ENCODE results near the gene TUBGCP5. TPM values are rescaled to one million over a fixed set of nuclear protein-coding genes. Genes with fewer than 3 reads are reported as not detected.

Gene TUBGCP5
- total and polyA plus RNA-seq, 10 donors = 4.6 to 27.5 (median 18.5) TPM

- Histone ChIP-seq H3K4me1 (peaks cover 5 to 37% (median 21%) of the 10 kb centered on the region in 6 donors), H3K9me3 (no peaks in the 10 kb centered on the region), H3K27ac (peak within 1 kb of the TSS; percentile 17 to 87 (median 82)), H3K27me3 (replicated peaks in 1 of 7) (peaks cover 0 to 31% (median 20%) of the 10 kb centered on the region in 7 donors), H3K36me3 (no peaks in the 10 kb centered on the region), H3K4me3 (peak within 1 kb of the TSS; percentile 58 to 96 (median 80))
- intact Hi-C loops (cut with DNase I; ENCODE audit: low total_unique reads) = loop anchor here (10.0 kb wide), 1 partner anchor 54 kb away; the partner anchor contains the start of gene TUBGCP5
- WGBS, 5 donors = 1 to 2% (median 1%) methylated on average over 28 to 93 of the region's 93 CpGs
- DNase-seq = peak; percentile 88
- TF ChIP-seq POLR2AphosphoS5 (IDR thresholded peaks at IDR 0.05) (peak; percentile 59 to 84 (median 78)), CTCF (IDR thresholded peaks at IDR 0.05 in 8 of 11, conservative IDR thresholded peaks at IDR 0.05 in 3 of 11) (no peak)
Measured at GRCh38 chr15:22980189-22981050, 58.9 kb downstream of the TUBGCP5 start, which contains the start of gene CYFIP1. Gene CYFIP1, minus strand, starts transcription at chr15:22980368. Its CDS starts 33,083 bp downstream, at chr15:22947285.

- Histone ChIP-seq H3K4me3 (peak overlapping the region; percentile 58 to 96 (median 80)), H3K9me3 (no peaks in the 10 kb centered on the region), H3K27me3 (replicated peaks in 1 of 7) (peaks cover 0 to 31% (median 20%) of the 10 kb centered on the region in 7 donors), H3K4me1 (peaks cover 5 to 46% (median 22%) of the 10 kb centered on the region in 6 donors), H3K36me3 (no peaks in the 10 kb centered on the region), H3K27ac (peak overlapping the region; percentile 17 to 87 (median 82))
- TF ChIP-seq POLR2AphosphoS5 (IDR thresholded peaks at IDR 0.05) (peak in 2 of 3 donors; percentile 56 to 66), POLR2A (IDR thresholded peaks at IDR 0.05) (no peak)
- intact Hi-C loops (cut with DNase I; ENCODE audit: low total_unique reads) = loop anchor here (10.0 kb wide), 1 partner anchor 55 kb away; the partner anchor contains the start of gene TUBGCP5
- 0 to 1% (median 1%) methylated on average over 54 to 88 of the region's 88 CpGs for WGBS, 5 donors
- DNase-seq = peak; percentile 86
Measured at GRCh38 chr15:22979238-22980188, 59.9 kb downstream of the TUBGCP5 start.

- Histone ChIP-seq H3K4me1 (peaks cover 5 to 54% (median 23%) of the 10 kb centered on the region in 6 donors), H3K9me3 (no peaks in the 10 kb centered on the region), H3K4me3 (peak overlapping the region; percentile 58 to 96 (median 80)), H3K27ac (peak overlapping the region in 3 of 8 donors; percentile 82 to 87 (median 86)), H3K27me3 (replicated peaks in 1 of 7) (peaks cover 0 to 31% (median 20%) of the 10 kb centered on the region in 7 donors), H3K36me3 (no peaks in the 10 kb centered on the region)
- TF ChIP-seq POLR2AphosphoS5 (IDR thresholded peaks at IDR 0.05) (no peak), CTCF (IDR thresholded peaks at IDR 0.05 in 8 of 11, conservative IDR thresholded peaks at IDR 0.05 in 3 of 11) (no peak), POLR2A (IDR thresholded peaks at IDR 0.05) (no peak)
- DNase-seq = no peak
- 16 to 21% (median 16%) methylated on average over 19 to 22 of the region's 22 CpGs for WGBS, 5 donors
- intact Hi-C loops (cut with DNase I; ENCODE audit: low total_unique reads) = no loop called here
Measured at GRCh38 chr15:22978691-22979237, 60.6 kb downstream of the TUBGCP5 start.

GRCh38 chr15:22974745-22975144 is 64.6 kb downstream of the TUBGCP5 start:
- no peaks in the 10 kb centered on the region for H3K36me3 ChIP-seq
- H3K4me1 ChIP-seq = peaks cover 5 to 51% (median 16%) of the 10 kb centered on the region in 6 donors
- intact Hi-C loops (cut with DNase I; ENCODE audit: low total_unique reads) = no loop called here
- peak overlapping the region in 5 of 8 donors; percentile 24 to 68 (median 51) for H3K27ac ChIP-seq
- peak; percentile 19 for DNase-seq
- no peak overlapping the region for H3K4me3 ChIP-seq
- peaks cover 0 to 15% (median 10%) of the 10 kb centered on the region in 7 donors for H3K27me3 ChIP-seq (replicated peaks in 1 of 7)
- TF ChIP-seq POLR2A (IDR thresholded peaks at IDR 0.05) (no peak), POLR2AphosphoS5 (IDR thresholded peaks at IDR 0.05) (peak in 1 of 3 donors; percentile 42), CTCF (IDR thresholded peaks at IDR 0.05 in 8 of 11, conservative IDR thresholded peaks at IDR 0.05 in 3 of 11) (no peak)
- WGBS, 5 donors = 33 to 44% (median 40%) methylated on average over 4 of the region's 4 CpGs
- H3K9me3 ChIP-seq = peaks cover 0 to 7% (median under 1%) of the 10 kb centered on the region in 8 donors

Data from spleen (tissue), 11 donors.